ENCODE data around the gene FUS.
"Not testable (repeated sequence)": the region's sequence is repeated elsewhere in the genome, so short reads cannot be mapped to it uniquely, and the experiment has no call there.

The FUS gene

DNA sequence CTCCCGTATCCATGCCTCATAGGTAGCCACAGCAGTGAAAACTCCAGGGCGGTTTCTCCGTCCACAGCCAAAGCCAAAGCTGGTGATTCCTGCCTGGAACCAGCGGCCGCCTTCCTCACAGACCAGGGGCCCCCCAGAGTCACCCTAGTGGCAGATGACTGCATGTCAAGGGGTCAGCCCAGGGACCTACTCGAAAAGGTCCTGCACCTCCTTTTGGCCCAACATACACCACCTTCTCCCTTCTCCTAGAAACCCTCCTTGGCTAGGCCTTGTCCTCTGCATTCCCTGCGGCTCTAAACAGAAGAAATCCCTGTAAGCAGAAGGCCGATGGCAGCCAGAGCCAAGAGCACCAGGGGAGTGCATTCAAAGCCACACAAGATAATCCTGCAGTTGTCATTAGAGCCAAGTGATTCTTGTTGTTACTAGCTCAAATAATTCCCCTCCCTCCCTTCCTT is 36.2 kb upstream of the FUS start:
- no peak for DNase-seq (ENCODE audit: low spot score)

- not testable (repeated sequence) for DNase-seq (ENCODE audit: low spot score)
These were observed 35.5 kb upstream of the FUS start for GRCh38 chr16:31144418-31144817.

- DNase-seq (ENCODE audit: low spot score), result no peak
These were observed 34.4 kb upstream of the FUS start for GRCh38 chr16:31145398-31145990.

- no peak for DNase-seq (ENCODE audit: low spot score)
These were observed 32.4 kb upstream of the FUS start for GRCh38 chr16:31147574-31147973.

DNA sequence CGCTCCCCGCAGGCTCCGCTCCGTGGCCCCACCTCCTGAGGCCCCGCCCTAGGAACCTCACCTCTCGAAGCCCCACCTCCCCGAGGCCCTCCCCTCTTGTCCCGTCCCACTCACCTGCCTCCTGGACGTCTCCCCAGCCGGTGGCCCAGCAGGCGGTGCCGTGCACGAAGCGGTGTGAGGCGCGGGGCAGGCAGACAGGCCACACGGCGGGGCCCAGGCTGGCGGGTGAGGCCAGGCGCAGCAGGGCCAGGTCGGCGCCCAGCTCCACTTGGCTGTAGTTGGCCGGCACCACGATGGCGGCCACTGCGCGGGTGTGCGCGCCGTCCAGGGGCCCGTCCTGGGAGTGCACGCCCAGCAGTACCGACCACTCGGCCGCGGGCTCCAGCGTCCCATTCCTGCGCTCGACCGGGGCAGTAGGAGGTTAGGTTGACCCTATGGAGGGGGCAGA is 31.6 kb upstream of the FUS start:
- no peak for DNase-seq (ENCODE audit: low spot score)

DNA sequence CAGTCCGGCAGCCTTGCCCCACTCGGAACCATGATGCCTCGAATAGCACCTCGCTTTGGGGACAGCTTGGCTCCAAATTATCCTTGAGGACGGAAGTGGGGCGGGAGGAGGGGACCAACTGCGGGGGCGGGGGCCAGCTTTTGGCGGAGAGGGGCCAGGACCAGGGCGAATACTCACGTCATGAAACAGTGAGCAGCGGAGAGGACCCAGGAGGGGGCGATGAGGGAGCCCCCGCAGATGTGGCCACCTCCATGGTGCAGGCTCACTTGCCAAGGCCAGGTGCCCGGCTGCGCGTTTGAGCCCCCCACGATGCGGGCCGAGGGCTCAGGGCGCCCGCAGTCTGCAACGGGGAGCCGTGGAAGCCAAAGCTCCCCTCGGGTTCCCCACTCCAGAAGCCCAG is 31.0 kb upstream of the FUS start:
- DNase-seq (ENCODE audit: low spot score), result no peak

DNA sequence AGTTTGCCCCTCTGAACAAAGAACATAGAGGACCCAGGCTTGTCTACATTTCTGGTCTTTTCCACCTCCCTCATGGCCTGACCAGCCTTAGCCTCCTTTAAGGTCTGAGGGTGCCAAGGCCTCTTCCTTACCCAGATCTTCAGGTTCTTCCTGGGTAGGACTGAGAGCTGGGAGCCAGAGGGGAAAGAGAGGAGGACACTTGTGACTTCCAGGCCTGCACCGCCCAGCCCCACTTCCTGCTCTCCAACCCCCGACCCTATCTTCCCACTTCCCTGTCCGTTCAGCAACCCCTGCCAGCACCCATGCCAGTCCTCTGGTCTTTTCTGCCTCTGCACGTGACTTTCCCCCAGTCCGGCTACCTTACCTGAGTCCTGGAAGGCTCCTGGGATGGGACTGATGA is 30.6 kb upstream of the FUS start:
- DNase-seq (ENCODE audit: low spot score), result no peak

DNA sequence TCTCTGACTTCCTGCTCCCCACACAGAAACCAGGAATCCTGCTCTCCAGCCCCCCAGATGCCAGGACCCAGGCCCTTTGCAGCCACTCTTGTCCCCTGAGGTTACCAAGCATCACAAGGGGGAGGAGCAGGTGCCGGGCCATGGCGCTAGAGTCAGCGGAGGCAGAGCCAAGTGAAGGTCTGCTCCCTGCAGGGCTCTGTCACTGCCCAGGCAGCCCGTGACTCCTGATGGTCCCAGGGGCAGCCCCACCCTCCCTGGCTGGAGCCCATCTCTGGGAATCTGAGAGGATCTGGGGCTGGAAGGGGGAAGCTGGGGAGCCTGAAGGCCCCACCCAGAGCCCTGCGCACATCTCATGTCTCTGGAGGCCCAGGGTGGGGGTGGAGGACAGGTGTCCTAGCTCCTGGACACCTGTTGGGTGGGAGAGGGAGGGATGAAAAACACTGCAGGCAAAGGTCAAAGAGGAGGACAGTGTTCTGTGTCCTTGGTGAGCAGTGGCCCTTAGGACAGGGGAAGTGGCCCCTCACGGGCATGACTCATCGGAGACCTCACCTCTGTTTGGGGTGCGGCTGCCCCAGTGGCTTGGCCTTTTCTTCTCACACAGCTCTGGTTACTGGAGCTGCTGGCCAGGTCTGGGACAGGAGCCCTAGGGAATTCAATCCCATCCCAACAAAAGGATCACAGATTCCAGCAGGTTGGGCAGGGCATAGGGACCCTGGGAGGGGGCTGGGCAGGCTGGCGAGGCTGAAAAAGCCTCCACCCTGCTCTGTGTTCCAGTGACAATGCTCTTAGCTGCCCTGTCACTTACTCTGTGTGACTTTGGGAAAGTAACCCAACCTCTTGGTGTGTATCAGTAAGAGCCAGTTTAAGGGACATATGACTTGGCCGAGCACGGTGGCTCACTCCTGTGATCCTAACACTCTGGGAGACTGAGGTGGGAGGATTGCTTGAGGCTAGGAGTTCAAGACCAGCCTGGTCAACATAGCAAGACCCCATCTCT is 29.7 kb upstream of the FUS start, which contains the start of gene PRSS36:
Gene PRSS36, minus strand, starts transcription at position 173 of the 997 bp plus-strand sequence. Its CDS starts 31 bp downstream, at position 142.
- no peak for DNase-seq (ENCODE audit: low spot score)

- not testable (repeated sequence) for DNase-seq (ENCODE audit: low spot score)
These were observed 29.0 kb upstream of the FUS start for GRCh38 chr16:31150976-31151375.

- no peak for DNase-seq (ENCODE audit: low spot score)
These were observed 22.8 kb upstream of the FUS start for GRCh38 chr16:31157136-31157535.

- no peak for DNase-seq (ENCODE audit: low spot score)
These were observed 12.6 kb upstream of the FUS start for GRCh38 chr16:31167315-31167714.

DNA sequence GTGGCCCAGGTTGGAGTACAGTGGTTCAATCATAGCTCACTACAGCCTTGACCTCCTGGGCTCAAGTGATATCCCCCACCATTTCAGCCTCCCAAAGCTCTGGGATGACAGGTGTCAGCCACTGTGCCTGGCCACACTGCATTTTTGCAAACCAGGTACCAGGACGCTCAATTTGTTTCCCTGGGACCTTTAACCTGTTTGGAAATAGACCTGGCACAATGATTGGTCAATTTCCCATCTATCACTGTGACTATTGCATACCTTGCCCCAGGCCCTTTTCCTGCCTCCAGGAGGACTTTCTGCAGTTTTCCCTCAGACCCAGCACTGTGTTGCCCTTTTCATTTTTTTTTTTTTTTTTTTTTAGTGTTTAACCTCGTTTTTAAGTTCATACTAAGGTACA is 11.1 kb upstream of the FUS start:
- DNase-seq (ENCODE audit: low spot score), result no peak

DNA sequence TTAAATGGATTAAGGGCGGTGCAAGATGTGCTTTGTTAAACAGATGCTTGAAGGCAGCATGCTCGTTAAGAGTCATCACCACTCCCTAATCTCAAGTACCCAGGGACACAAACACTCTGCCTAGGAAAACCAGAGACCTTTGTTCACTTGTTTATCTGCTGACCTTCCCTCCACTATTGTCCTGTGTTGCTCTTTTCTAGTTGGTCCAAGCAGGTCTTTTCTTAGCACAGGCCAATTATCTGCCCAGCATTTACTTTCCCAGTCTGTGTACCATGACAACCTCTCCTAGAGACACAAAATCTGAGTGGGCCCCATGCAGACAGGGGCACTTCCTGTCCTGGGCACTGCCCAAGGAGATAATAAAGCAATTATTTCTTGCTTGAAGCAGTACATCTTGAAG is 9.9 kb upstream of the FUS start:
- DNase-seq (ENCODE audit: low spot score), result not testable (repeated sequence)

DNA sequence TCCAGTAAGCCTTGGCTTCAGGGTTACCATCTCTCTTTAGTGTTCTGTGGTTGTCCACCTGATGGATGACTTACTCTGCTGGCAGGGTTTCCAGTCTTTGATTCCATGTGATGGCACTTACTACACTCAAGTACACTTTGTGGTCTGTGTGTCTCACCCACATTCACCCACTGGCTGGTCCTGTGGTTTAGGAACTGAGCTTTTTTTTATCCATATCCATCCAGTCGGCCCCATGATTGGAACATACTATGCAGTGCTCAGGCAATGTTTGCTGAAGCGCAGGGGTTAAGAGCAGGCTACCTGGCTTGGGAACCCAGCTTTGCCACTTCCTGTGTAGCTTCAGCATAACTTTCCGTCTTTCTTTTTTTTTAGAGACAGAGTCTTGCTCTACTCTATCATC is 2.8 kb upstream of the FUS start:
- DNase-seq (ENCODE audit: low spot score), result peak; percentile 92

DNA sequence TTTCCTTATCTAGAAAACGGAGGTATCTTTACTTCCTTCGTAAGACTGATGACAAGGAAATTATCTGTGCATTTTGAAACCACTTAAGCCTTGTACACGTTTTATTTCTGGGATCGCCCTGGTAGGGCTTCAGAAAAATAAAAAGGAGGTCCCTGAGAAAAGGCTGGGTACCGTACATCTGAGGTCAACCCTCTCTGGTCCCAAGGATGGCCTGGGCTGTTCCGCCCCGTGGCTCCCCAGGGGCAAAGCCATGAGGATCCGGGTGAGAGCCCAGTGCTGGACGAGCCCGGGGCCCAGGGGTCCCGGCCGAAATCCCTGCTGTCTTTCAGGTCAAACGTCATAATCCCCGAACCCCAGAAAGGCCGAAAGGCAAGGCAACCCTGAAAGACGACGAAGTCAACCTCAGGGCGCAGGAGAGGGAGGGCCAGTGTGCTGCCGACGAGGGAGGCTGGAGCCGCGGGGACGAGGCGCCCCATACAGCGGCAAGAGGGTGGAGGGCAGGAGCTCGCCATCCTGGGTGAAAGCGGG is 656 bp upstream of the FUS start:
- DNase-seq (ENCODE audit: low spot score), result no peak

- DNase-seq (ENCODE audit: low spot score), result peak; percentile 53
These were observed 1.3 kb downstream of the FUS start for GRCh38 chr16:31181102-31181830.

- no peak for DNase-seq (ENCODE audit: low spot score)
These were observed 2.5 kb downstream of the FUS start for GRCh38 chr16:31182391-31182790.

GRCh38 chr16:31183432-31184428 is 3.8 kb downstream of the FUS start:
- no peak for DNase-seq (ENCODE audit: low spot score)

DNA sequence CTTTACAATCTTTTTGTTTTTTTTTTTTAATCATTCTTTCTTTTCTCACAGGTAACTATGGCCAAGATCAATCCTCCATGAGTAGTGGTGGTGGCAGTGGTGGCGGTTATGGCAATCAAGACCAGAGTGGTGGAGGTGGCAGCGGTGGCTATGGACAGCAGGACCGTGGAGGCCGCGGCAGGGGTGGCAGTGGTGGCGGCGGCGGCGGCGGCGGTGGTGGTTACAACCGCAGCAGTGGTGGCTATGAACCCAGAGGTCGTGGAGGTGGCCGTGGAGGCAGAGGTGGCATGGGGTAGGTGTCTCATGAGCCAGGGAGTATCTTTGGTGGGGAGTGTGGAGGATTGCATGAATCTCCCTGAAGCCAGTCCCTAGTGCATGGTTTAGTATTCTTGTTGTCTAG is 4.9 kb downstream of the FUS start:
- DNase-seq (ENCODE audit: low spot score), result no peak

DNA sequence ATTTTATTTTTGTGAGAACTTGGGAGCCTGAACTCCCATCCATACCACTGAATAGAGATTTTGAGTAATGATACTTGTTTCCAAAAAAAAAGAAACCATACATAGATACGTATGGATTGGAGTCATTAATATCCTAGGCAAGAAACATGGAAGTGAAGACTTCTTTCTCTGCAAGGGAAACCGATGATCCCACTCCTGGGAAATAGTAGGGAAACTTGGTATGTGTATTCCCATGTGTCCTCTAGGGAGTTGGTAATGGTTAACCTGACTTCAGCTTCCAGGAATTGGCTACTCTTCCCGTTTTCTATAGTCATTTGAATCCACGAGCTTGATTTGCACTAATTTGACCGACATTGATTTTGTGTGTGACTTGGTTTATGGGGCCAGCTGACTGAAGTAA is 5.4 kb downstream of the FUS start:
- no peak for DNase-seq (ENCODE audit: low spot score)

DNA sequence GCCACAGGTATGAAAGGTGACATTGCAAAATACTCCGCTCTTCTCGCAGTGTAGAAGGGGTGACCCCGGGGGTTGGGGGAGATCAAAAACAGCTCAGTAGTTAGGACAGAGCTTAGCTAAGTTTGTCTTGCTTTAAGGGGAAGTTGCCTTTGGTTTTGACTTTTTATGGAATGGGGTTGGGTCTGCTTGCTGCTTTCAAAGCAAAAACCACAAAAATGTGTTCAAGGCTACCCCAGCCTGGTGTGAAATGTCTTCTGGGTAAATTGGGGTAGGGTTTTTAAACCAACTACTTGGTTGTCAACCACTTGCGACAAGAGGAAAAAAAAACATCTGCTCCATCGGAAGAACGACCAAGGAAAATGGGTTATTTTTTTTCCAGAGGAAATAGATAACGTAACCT is 6.2 kb downstream of the FUS start:
- no peak for DNase-seq (ENCODE audit: low spot score)
